ENCODE measurements around the gene NMNAT3. TPM values are rescaled to one million over a fixed set of nuclear protein-coding genes. Genes with fewer than 3 reads are reported as not detected.
A peak's percentile ranks its signal among the peaks of the same experiment; 100 is the strongest.
"Not testable (repeated sequence)": the region's sequence is repeated elsewhere in the genome, so short reads cannot be mapped to it uniquely, and the experiment has no call there.

Gene NMNAT3
- total RNA-seq, 1 donor from 2014 or later = 15.0 TPM

GRCh38 chr3:139597947-139598346, 79.8 kb downstream of the NMNAT3 start:
- ATAC-seq (peak; percentile 75), DNase-seq (no peak)
- intact Hi-C loops (cut with micrococcal nuclease) = no loop called here

- intact Hi-C loops (cut with micrococcal nuclease); ATAC-seq; DNase-seq: not testable (repeated sequence)
These were observed 86.6 kb downstream of the NMNAT3 start for GRCh38 chr3:139591186-139591585.

- DNase-seq (peak; percentile 40), ATAC-seq (peak; percentile 69)
- intact Hi-C loops (cut with micrococcal nuclease) = no loop called here
These were observed 89.3 kb downstream of the NMNAT3 start for GRCh38 chr3:139588450-139588849.

GRCh38 chr3:139587797-139588196, 90.0 kb downstream of the NMNAT3 start:
- DNase-seq = no peak
- intact Hi-C loops (cut with micrococcal nuclease) = no loop called here
- ATAC-seq = no peak

GRCh38 chr3:139586420-139587017, 91.3 kb downstream of the NMNAT3 start:
- DNase-seq (no peak), ATAC-seq (no peak)
- intact Hi-C loops (cut with micrococcal nuclease) = no loop called here

- no peak for ATAC-seq
- intact Hi-C loops (cut with micrococcal nuclease) = no loop called here
- no peak for DNase-seq
These were observed 92.0 kb downstream of the NMNAT3 start for GRCh38 chr3:139585820-139586219.

- DNase-seq; intact Hi-C loops (cut with micrococcal nuclease); ATAC-seq: not testable (repeated sequence)
These were observed 94.1 kb downstream of the NMNAT3 start for GRCh38 chr3:139583651-139584050.

- ATAC-seq (no peak), DNase-seq (no peak)
- intact Hi-C loops (cut with micrococcal nuclease) = no loop called here
These were observed 99.0 kb downstream of the NMNAT3 start for GRCh38 chr3:139578783-139579182.

- intact Hi-C loops (cut with micrococcal nuclease) = no loop called here
- DNase-seq = no peak
These were observed 99.9 kb downstream of the NMNAT3 start for GRCh38 chr3:139577909-139578308.

GRCh38 chr3:139577346-139577745, 100.4 kb downstream of the NMNAT3 start:
- intact Hi-C loops (cut with micrococcal nuclease) = no loop called here
- no peak for DNase-seq
- ATAC-seq = no peak

More at GRCh38 chr3:139577909-139578308, 99.9 kb downstream of the NMNAT3 start:
- no peak for ATAC-seq

- DNase-seq = peak; percentile 83
- peak; percentile 91 for ATAC-seq
- intact Hi-C loops (cut with micrococcal nuclease) = no loop called here
These were observed 103.5 kb downstream of the NMNAT3 start for GRCh38 chr3:139574026-139574947.

GRCh38 chr3:139572847-139573672, 104.7 kb downstream of the NMNAT3 start:
- peak; percentile 70 for ATAC-seq

GRCh38 chr3:139571711-139572110, 106.1 kb downstream of the NMNAT3 start:
- DNase-seq (no peak), ATAC-seq (no peak)
- intact Hi-C loops (cut with micrococcal nuclease) = no loop called here

More at GRCh38 chr3:139572847-139573672, 104.7 kb downstream of the NMNAT3 start:
- DNase-seq = no peak
- intact Hi-C loops (cut with micrococcal nuclease) = no loop called here

- no peak for DNase-seq
- ATAC-seq = peak; percentile 50
- intact Hi-C loops (cut with micrococcal nuclease) = no loop called here
These were observed 113.4 kb downstream of the NMNAT3 start for GRCh38 chr3:139564294-139564861.

- ATAC-seq (peak; percentile 76), DNase-seq (no peak)
- intact Hi-C loops (cut with micrococcal nuclease) = loop anchor here (2.0 kb wide), 1 partner anchor 135 kb away; no protein-coding TSS in a partner anchor
These were observed 115.7 kb downstream of the NMNAT3 start for GRCh38 chr3:139561959-139562676.

GRCh38 chr3:139561255-139561817, 116.4 kb downstream of the NMNAT3 start:
- ATAC-seq (no peak), DNase-seq (no peak)
- intact Hi-C loops (cut with micrococcal nuclease) = no loop called here

- intact Hi-C loops (cut with micrococcal nuclease) = no loop called here
- ATAC-seq (no peak), DNase-seq (no peak)
These were observed 117.4 kb downstream of the NMNAT3 start for GRCh38 chr3:139560411-139560810.

GRCh38 chr3:139559541-139559940, 118.2 kb downstream of the NMNAT3 start:
- no peak for ATAC-seq
- intact Hi-C loops (cut with micrococcal nuclease) = no loop called here
- no peak for DNase-seq
